Transverse colon (tissue), 4 donors: ENCODE data around the gene ATP13A2. TPM values are rescaled to one million over a fixed set of nuclear protein-coding genes. Genes with fewer than 3 reads are reported as not detected.
"Not testable (repeated sequence)": the region's sequence is repeated elsewhere in the genome, so short reads cannot be mapped to it uniquely, and the experiment has no call there.

Source experiments
- DNase-seq: peaks from one replicate; pipeline ENCODE4 v3.0.0-alpha.2; 2019
- H3K27ac ChIP-seq, 4 donors: fragments of 200-600 bp; sonication (generic); 2 replicates each; pipeline ENCODE4 v1.5.1; 2016 to 2018; ENCODE audit warnings: inconsistent platforms in 4 of 4
- H3K27me3 ChIP-seq: fragments of 200-600 bp; sonication (generic); 2 replicates; pipeline ENCODE4 v1.5.1; 2017; ENCODE audit warnings: inconsistent platforms
- H3K36me3 ChIP-seq, 4 donors: fragments of 200-600 bp; sonication (generic); 2 replicates each; pipeline ENCODE4 v1.5.1; 2017 to 2019; ENCODE audit warnings: inconsistent platforms in 4 of 4
- H3K4me1 ChIP-seq, 4 donors: fragments of 200-600 bp; sonication (generic); 2 replicates each; pipeline ENCODE4 v1.5.1; 2017 to 2020; ENCODE audit warnings: inconsistent platforms in 4 of 4
- H3K4me3 ChIP-seq, 4 donors: fragments of 200-600 bp; sonication (generic); 1 replicate in 1 of 4; 2 replicates in 3 of 4; pipeline versions ENCODE4 v1.5.1 to v1.6.1; 2017 to 2019; ENCODE audit warnings: inconsistent platforms in 4 of 4
- H3K9me3 ChIP-seq, 2 donors: fragments of 200-600 bp; sonication (generic); 2 replicates each; pipeline ENCODE4 v1.5.1; 2017 to 2019; ENCODE audit warnings: inconsistent platforms in 2 of 2
- EP300 ChIP-seq: sonication (generic); formaldehyde crosslinking; IDR thresholded peaks from one replicate; pipeline ENCODE4 v1.6.1; 2017; ENCODE audit warnings: antibody characterized with exemption, low read depth
- POLR2A ChIP-seq: fragments of 450-650 bp; IDR thresholded peaks from one replicate; pipeline ENCODE4 v1.6.1; 2016; ENCODE audit warnings: antibody characterized with exemption, mild to moderate bottlenecking, moderate library complexity
- POLR2AphosphoS5 ChIP-seq, 3 donors: sonication (generic); formaldehyde crosslinking; IDR thresholded peaks; one replicate each; pipeline ENCODE4 v1.6.1; 2016; ENCODE audit warnings: antibody characterized with exemption in 3 of 3
- WGBS, 2 donors: methylation state at CpG; one replicate each; pipeline ENCODE4 v1.1.5; 2018; ENCODE audit warnings: low coverage in 1 of 2; 5-methylcytosine and 5-hydroxymethylcytosine counted together
- in situ Hi-C, 4 donors: fragments of 200-750 bp; cut with MboI; loops; one replicate each; pipeline versions ENCODE4 v1.15.0 to v1.15.1; 2017; ENCODE audit warnings: low sequenced_read_pairs in 3 of 4, low pct_ligation_motif_present in 1 of 4, low pct_unique_long_range_greater_than_20kb in 1 of 4
- intact Hi-C: fragments of 100-400 bp; cut with DNase I; formaldehyde crosslinking; loops from one replicate; pipeline ENCODE4 v1.15.1; 2023; ENCODE audit warnings: low total_unique reads
- total RNA-seq, 4 donors: library from RNA; depleted of rRNA; stranded (reverse); fragments of >200 nt; gene quantifications; one replicate each; pipeline ENCODE4 v1.1.0, GENCODE V29; 2016
- TF ChIP-seq, protein P1 (sequence below), 5 experiments: fragments of 200-600 bp in 3 of 5; fragments of 450-650 bp in 2 of 5; sonication (generic) in 3 of 5; IDR thresholded peaks; 1 replicate in 2 of 5; 2 replicates in 3 of 5; pipeline ENCODE4 v1.5.1; 2016 to 2017; ENCODE audit warnings: antibody characterized with exemption in 5 of 5, inconsistent platforms in 3 of 5, mild to moderate bottlenecking in 2 of 5, moderate library complexity in 1 of 5

The ATP13A2 gene
- total RNA-seq, 4 donors from 2014 or later, result 34.4 to 70.8 (median 60.9) TPM

DNA sequence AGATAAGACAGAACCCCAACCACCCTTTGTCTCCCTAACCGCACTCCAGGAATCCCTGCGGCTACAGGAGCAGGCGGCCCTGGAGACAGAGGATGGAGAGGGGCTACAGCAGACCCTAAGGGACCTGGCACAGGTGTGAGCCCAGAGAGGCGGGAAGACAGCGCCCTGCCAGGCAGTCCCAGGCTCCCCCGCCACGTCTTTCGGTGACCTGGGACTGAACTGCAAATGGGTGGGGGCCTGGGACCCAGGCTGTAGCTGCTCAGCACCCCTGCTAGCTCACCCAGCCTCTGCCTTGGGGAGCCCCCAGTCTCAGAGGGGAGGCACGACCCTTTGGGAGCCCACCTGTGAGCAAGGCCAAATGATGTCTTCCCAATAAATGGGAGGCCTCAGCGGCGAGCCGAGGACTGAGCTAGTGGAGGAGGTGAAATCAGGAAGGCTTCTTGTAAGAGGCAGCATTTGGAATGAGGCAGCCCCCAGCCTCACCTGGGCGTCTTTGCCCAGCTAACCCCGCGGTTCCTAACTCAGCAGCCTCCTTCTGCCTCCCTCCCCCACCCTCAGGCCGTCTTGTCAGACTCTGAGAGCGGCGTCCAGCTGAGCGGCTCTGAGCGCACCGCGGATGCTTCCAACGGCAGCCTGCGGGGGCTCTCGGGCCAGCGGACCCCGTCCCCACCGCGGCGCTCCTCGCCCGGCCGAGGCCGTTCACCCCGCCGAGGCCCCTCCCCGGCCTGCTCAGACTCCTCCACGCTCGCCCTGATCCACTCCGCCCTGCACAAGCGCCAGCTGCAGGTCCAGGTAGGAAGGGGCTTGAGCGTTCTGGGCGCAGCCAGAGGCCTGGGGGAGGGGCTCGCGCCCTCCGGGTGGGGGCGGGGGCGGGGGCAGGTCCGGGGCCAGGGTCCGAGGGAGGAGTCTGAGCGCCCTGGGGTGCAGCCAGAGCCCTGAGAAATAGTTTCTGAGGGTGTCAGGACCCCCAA, 73.1 kb downstream of the ATP13A2 start:
- 80 to 100% methylated on average over 2 to 46 of the region's 51 CpGs for WGBS, 2 donors
- H3K27me3 ChIP-seq, result no peaks in the 10 kb centered on the region
- intact Hi-C loops (no loop called here), in situ Hi-C loops (no loop called here)
- no peak overlapping the region for H3K27ac ChIP-seq
- H3K4me3 ChIP-seq, result no peak overlapping the region
- no peaks in the 10 kb centered on the region for H3K36me3 ChIP-seq
- TF ChIP-seq EP300 (no peak), POLR2A (no peak), POLR2AphosphoS5 (IDR thresholded peaks at IDR 0.05) (no peak)
- TF ChIP-seq, protein P1, sequence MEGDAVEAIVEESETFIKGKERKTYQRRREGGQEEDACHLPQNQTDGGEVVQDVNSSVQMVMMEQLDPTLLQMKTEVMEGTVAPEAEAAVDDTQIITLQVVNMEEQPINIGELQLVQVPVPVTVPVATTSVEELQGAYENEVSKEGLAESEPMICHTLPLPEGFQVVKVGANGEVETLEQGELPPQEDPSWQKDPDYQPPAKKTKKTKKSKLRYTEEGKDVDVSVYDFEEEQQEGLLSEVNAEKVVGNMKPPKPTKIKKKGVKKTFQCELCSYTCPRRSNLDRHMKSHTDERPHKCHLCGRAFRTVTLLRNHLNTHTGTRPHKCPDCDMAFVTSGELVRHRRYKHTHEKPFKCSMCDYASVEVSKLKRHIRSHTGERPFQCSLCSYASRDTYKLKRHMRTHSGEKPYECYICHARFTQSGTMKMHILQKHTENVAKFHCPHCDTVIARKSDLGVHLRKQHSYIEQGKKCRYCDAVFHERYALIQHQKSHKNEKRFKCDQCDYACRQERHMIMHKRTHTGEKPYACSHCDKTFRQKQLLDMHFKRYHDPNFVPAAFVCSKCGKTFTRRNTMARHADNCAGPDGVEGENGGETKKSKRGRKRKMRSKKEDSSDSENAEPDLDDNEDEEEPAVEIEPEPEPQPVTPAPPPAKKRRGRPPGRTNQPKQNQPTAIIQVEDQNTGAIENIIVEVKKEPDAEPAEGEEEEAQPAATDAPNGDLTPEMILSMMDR (IDR thresholded peaks at IDR 0.05), result no peak
- H3K9me3 ChIP-seq, result no peaks in the 10 kb centered on the region
- no peaks in the 10 kb centered on the region for H3K4me1 ChIP-seq
- no peak for DNase-seq

- DNase-seq, H3K4me3 ChIP-seq, in situ Hi-C loops, H3K9me3 ChIP-seq, H3K36me3 ChIP-seq, intact Hi-C loops, H3K27ac ChIP-seq, H3K4me1 ChIP-seq, H3K27me3 ChIP-seq: not testable (repeated sequence)
- 91 to 100% methylated on average over 1 to 16 of the region's 16 CpGs for WGBS, 2 donors
Observed at GRCh38 chr1:16936580-16936979, 75.1 kb downstream of the ATP13A2 start.

Other genes starting within 250 kb of the ATP13A2 start
- under 1 TPM in 3 of 4 donors, not detected in 1; under 0.01 TPM for gene RNU1-2, start 115.9 kb downstream of the ATP13A2 start, total RNA-seq
- 100 to 1,000 TPM in 1 of 4 donors, 10 to 100 TPM in 3; 13.0 to 149 (median 23.7) TPM for gene CROCC, start 90.0 kb downstream of the ATP13A2 start, total RNA-seq
- gene MFAP2, start 31.3 kb downstream of the ATP13A2 start, total RNA-seq, result 1 to 10 TPM in 3 of 4 donors, not detected in 1; 1.1 to 5.6 (median 3.5) TPM
- gene SDHB, start 42.1 kb upstream of the ATP13A2 start, total RNA-seq, result 100 to 1,000 TPM in 3 of 4 donors, 10 to 100 TPM in 1; 98.7 to 266 (median 153) TPM
- 100 to 1,000 TPM; 143 to 285 (median 238) TPM for gene PADI2, start 107.5 kb upstream of the ATP13A2 start, total RNA-seq
- under 1 TPM in 1 of 4 donors, not detected in 3; 0.14 TPM for gene PADI1, start 193.2 kb upstream of the ATP13A2 start, total RNA-seq
- not detected for gene PADI3, start 237.2 kb upstream of the ATP13A2 start, total RNA-seq